Measurements from ENCODE around the gene GPR42.
"Not testable (repeated sequence)": the region's sequence is repeated elsewhere in the genome, so short reads cannot be mapped to it uniquely, and the experiment has no call there.

The GPR42 gene

DNA sequence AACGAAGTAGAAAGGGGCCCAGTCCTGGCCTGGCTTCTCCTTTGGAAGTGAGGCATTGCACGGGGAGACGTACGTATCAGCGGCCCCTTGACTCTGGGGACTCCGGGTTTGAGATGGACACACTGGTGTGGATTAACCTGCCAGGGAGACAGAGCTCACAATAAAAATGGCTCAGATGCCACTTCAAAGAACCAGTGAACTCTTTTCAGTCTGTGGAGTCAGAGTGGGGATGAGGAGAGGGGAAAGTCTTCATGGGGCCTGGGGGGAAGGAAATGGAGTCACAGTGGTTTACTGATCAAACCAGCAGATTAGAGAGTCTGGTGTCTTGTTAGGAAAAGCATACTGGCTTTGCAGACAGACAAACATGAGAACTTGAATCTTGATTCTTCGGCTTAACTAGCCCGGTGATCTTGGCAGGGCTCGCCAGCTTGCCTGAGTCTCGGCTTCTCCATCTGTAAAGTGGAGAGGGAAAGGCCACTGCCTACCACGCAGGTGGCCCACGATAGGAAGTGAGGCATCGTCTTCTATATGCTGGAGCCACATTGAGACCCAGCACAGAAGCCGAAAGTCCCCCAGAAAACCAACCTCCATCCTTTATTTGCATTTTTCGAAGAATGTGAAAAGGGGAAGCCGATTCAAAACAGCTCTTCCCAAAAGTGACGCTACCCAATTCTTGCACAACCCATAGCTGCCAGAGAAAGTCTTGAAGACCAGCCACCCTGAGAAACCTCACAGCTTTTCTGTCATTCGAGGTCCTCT lies 23.5 kb upstream of the GPR42 start, which contains the start of gene FFAR1:
FFAR1 (plus strand) TSS at position 732 of the 759 bp plus-strand sequence. CDS start 3,650 bp downstream, outside the sequence.
- no peak for DNase-seq

DNA sequence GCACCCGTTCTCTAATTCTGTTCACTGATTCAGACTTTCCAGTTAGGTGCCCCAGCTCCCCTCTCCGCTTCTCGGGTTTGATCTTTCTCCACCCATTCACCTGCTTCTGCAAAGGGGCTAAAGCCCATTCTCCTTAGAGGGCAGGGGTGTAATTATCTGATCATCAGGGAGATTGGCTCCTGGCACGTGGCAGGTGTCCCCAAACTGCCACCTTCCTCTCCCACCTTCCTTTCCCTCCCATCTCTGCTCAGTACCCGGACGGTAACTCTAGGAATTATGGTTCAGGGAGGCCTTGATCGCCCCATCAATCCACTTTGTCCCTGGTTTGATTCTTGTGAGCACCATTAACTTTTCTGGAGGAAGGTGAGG lies 23.0 kb upstream of the GPR42 start:
- no peak for DNase-seq

GRCh38 chr19:35348911-35349611 lies 21.8 kb upstream of the GPR42 start:
- DNase-seq, result no peak

DNA sequence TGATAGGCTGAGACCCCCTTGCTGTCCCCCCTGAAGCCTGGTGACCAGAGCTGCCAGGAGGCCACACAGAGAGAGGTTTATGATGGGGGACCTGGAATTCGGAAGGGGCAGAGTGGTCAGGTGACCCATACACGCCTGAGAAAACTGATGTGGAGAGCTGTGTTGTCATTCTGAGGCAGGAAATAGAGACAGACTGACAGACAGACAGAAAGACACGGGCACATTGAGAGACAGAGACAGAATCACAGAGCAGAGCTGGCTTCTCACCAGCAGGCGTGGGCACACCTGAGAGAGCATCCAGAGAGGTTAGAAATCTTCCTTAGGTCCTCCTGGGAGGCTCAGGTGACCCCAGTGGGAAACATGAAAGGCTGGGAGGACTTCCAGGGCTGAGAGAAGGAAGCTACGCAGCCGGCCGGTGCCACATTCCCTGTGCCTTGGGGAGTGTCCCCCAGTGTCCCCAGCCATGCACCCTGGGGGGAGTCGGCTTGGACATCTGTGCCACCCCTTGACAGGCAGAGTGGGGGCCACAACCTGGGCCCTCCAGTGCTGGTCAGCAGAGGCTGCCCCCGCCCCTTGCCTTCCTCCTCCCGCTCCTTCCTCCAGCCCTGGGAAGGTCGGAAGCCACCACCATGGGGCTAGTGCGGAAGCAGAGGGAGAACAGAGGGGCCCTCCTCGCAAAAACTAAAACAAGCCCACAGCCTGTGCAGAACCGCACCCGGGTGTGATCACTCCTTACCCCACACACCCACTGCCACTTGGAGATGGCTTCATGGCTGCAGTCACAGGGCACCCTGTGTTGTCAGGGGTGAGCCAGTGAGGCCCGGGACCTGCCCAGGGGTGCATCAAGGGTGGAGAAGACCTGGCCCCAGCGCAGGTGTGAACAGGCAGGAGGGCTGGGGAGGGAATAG lies 21.0 kb upstream of the GPR42 start:
- DNase-seq, result no peak

DNA sequence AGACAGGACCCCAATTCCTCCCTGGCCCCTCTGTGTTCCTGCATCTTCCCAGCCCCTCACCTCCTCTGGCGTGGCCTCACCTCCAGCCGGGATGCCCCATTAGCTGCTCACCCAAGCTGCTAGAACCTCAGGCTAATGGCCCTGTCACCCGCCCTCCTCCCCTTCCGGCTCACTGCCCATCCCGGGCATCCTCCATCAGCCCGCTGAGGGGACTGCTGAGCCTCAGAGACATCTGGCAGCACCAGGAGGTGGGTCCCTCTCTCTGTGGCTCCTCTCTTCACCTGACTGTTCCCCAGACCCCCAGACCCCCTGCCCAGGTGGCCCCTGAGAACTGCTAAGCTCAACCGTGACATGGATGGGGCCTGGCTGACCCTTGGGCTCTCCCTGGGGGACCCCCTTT lies 20.3 kb upstream of the GPR42 start:
- DNase-seq, result no peak

GRCh38 chr19:35351411-35352176 lies 19.3 kb upstream of the GPR42 start:
- no peak for DNase-seq

GRCh38 chr19:35352177-35352447 lies 18.8 kb upstream of the GPR42 start:
- no peak for DNase-seq

DNA sequence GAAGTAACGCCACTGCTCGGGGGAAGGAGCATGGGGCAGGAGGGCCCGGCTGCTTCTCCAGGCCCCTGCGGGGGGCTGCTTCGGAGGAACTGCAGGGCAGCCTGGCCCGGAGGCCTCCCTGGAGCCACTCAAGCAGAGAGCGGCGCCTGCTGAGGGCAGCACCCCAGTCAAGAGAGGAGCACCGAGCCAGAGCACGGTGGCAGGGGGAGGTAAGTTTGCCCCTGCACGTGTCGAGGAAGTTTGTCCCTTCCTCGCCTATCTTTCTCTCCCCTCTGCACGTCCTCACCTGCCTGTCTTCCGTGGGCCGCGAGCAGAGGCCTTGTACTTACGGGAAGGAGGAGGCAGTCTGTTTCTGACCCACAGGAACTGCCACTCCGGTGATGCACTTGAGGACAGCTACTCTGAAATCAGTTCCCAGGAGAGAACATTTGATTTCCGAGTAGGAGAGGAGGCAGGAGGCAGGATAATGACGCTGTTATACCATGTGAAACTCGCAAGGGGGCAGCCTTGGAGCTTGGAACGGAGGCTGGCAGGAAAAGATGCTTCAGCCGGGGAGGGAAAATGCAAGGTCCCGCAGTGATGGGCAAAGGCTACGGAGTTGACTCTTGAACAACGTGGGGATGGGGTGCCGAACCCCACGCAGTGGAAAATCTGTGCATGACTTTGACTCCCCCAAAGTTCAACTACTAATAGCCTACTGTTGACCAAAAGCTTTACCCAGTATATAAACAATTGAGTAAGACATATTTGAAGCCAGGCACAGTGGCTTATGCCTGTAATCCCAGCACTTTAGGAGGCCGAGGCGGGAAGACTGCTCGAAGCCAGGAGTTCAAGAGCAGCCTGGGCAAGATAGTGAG lies 18.2 kb upstream of the GPR42 start:
- peak; percentile 53 for DNase-seq

DNA sequence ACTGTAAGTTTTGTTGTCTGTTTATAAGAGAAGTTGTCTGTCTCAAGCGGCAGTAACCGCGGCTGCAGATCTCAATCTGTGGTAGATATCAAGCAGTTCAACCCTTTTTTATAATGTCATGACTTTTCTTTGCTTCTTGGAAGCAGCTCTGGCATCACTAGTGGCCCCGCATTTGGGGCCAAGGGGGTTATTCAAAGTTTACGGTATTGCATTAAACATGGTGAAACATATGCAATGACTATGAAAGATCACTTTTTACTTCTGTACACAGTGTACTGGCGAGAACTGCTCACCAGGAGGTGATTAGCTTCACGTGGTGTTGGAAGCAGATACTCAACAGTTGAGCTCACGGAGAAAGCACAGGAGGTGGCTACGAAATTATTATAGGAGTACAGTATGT lies 17.2 kb upstream of the GPR42 start:
- DNase-seq, result no peak

- no peak for DNase-seq
These were observed 16.0 kb upstream of the GPR42 start for GRCh38 chr19:35354898-35355297.

GRCh38 chr19:35355791-35356460 lies 14.9 kb upstream of the GPR42 start:
- no peak for DNase-seq

DNA sequence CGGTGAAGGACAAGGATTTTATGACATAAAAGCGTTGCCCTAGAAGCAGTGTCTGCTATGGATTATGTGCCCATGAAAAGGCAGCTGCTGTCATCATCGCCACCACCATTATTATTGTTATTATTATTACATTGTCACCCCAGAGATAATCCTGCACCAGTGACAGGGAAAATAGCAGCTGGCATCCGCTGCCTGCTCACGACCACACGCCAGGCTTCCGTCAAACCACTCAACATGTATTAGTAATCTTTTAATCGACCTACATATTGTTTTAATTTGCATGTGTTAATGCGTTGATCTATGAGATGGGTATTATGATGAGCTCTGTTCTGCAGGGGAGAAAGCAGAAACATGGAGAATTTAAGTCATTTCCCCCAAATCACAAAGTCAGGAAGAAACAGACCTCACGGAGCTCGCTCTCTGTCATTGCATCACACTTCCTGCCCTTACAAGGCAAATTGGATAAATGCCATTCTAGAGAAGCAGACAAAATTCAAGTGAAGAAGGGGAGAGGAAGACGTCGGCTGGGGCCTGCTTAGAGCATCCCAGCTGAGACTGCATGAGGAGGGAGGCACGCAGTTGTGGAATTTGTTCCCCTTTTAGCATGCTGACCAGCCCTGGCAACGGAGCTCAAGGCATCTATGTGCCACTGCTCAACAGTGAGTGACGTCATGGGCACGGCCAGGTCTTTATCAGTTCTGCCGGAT lies 12.8 kb upstream of the GPR42 start, which contains the start of gene FFAR3:
FFAR3 (plus strand) TSS at position 594 of the 707 bp plus-strand sequence. CDS start 431 bp downstream, outside the sequence.
- DNase-seq, result no peak

DNA sequence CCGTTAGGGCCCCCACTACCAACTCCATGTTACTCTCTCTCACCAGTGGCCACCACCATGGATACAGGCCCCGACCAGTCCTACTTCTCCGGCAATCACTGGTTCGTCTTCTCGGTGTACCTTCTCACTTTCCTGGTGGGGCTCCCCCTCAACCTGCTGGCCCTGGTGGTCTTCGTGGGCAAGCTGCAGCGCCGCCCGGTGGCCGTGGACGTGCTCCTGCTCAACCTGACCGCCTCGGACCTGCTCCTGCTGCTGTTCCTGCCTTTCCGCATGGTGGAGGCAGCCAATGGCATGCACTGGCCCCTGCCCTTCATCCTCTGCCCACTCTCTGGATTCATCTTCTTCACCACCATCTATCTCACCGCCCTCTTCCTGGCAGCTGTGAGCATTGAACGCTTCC lies 12.0 kb upstream of the GPR42 start:
- DNase-seq, result not testable (repeated sequence)

DNA sequence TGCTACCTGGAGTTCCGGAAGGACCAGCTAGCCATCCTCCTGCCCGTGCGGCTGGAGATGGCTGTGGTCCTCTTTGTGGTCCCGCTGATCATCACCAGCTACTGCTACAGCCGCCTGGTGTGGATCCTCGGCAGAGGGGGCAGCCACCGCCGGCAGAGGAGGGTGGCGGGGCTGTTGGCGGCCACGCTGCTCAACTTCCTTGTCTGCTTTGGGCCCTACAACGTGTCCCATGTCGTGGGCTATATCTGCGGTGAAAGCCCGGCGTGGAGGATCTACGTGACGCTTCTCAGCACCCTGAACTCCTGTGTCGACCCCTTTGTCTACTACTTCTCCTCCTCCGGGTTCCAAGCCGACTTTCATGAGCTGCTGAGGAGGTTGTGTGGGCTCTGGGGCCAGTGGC lies 11.5 kb upstream of the GPR42 start:
- not testable (repeated sequence) for DNase-seq

GRCh38 chr19:35360081-35360480 lies 10.8 kb upstream of the GPR42 start:
- DNase-seq, result not testable (repeated sequence)

- no peak for DNase-seq
These were observed 9.9 kb upstream of the GPR42 start for GRCh38 chr19:35360880-35361420.

DNA sequence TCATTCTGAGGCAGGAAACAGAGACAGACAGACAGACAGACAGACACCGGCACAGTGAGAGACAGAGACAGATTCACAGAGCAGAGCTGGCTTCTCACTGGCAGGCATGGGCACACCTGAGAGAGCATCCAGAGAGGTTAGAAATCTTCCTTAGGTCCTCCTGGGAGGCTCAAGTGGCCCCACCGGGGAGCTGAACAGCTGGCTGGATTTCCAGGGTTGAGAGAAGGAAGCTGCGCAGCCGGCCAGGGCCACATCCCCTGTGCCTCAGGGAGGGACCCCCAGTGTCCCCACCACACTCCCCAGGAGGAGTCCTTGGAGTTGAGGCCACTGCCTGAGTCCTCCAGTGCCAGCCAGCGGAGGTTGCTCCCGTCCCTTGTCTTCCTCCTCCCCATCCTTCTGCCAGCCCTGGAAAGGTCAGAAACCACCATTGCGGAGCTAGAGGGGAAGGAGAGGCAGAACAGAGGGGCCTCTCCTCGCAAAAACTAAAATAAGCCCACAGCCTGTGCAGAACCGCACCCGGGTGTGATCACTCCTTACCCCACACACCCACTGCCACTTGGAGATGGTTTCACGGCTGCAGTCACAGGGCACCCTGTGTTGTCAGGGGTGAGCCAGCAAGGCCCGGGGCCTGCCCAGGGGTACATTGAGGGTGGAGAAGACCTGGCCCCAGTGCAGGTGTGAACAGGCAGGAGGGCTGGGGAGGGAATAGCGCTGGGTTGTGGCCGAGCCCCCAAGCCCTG lies 8.4 kb upstream of the GPR42 start:
- no peak for DNase-seq

- no peak for DNase-seq
These were observed 7.8 kb upstream of the GPR42 start for GRCh38 chr19:35363001-35363590.
